Measurements from ENCODE around the gene CYTH3.

The CYTH3 gene, protein sequence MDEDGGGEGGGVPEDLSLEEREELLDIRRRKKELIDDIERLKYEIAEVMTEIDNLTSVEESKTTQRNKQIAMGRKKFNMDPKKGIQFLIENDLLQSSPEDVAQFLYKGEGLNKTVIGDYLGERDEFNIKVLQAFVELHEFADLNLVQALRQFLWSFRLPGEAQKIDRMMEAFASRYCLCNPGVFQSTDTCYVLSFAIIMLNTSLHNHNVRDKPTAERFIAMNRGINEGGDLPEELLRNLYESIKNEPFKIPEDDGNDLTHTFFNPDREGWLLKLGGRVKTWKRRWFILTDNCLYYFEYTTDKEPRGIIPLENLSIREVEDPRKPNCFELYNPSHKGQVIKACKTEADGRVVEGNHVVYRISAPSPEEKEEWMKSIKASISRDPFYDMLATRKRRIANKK

GRCh38 chr7:6272481-6273323, at the start of gene CYTH3:
CYTH3 (minus strand) TSS chr7:6272624; CDS start chr7:6272507, 117 bp downstream.
- TF ChIP-seq, protein P1, sequence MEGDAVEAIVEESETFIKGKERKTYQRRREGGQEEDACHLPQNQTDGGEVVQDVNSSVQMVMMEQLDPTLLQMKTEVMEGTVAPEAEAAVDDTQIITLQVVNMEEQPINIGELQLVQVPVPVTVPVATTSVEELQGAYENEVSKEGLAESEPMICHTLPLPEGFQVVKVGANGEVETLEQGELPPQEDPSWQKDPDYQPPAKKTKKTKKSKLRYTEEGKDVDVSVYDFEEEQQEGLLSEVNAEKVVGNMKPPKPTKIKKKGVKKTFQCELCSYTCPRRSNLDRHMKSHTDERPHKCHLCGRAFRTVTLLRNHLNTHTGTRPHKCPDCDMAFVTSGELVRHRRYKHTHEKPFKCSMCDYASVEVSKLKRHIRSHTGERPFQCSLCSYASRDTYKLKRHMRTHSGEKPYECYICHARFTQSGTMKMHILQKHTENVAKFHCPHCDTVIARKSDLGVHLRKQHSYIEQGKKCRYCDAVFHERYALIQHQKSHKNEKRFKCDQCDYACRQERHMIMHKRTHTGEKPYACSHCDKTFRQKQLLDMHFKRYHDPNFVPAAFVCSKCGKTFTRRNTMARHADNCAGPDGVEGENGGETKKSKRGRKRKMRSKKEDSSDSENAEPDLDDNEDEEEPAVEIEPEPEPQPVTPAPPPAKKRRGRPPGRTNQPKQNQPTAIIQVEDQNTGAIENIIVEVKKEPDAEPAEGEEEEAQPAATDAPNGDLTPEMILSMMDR (IDR thresholded peaks at IDR 0.05; ENCODE audit: control insufficient read depth, extremely low read depth, insufficient read depth): no peak
- DNase-seq (ENCODE audit: low read depth): no peak
- peak within 1 kb of the TSS; percentile 89 for H3K4me3 ChIP-seq (ENCODE audit: low read depth, low read length)

- DNase-seq (ENCODE audit: low read depth): no peak
- no peak overlapping the region for H3K4me3 ChIP-seq (ENCODE audit: low read depth, low read length)
- TF ChIP-seq, protein P1 (IDR thresholded peaks at IDR 0.05; ENCODE audit: control insufficient read depth, extremely low read depth, insufficient read depth): no peak
Observed at GRCh38 chr7:6320791-6321190, 48.4 kb upstream of the CYTH3 start.

GRCh38 chr7:6317797-6318438, 45.5 kb upstream of the CYTH3 start:
- no peak for DNase-seq (ENCODE audit: low read depth)
- TF ChIP-seq, protein P1 (IDR thresholded peaks at IDR 0.05; ENCODE audit: control insufficient read depth, extremely low read depth, insufficient read depth): no peak
- H3K4me3 ChIP-seq (ENCODE audit: low read depth, low read length): no peak overlapping the region

GRCh38 chr7:6316226-6316625, 43.8 kb upstream of the CYTH3 start:
- TF ChIP-seq, protein P1 (IDR thresholded peaks at IDR 0.05; ENCODE audit: control insufficient read depth, extremely low read depth, insufficient read depth): no peak
- H3K4me3 ChIP-seq (ENCODE audit: low read depth, low read length): no peak overlapping the region
- DNase-seq (ENCODE audit: low read depth): no peak

DNA sequence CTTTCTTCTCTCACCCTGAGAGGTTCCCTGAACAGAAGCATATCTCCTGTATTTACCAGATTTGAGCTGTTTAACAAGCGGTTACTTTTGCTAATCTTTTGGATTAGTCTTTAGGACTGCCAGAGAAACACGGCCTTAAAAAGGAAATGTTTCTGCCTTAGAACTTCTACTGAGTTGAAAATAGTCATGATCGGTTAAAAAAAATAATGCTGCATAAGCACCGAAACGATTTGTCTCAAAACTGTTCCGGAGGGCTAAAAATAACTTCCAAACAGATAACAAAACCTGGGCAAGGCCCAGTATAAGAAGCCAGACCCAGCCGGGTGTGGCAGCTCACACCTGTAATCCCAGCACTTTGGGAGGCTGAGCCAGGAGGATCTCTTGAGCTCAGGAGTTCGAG, 43.3 kb upstream of the CYTH3 start:
- no peak for DNase-seq (ENCODE audit: low read depth)
- TF ChIP-seq, protein P1 (IDR thresholded peaks at IDR 0.05; ENCODE audit: control insufficient read depth, extremely low read depth, insufficient read depth): no peak
- H3K4me3 ChIP-seq (ENCODE audit: low read depth, low read length): no peak overlapping the region

DNA sequence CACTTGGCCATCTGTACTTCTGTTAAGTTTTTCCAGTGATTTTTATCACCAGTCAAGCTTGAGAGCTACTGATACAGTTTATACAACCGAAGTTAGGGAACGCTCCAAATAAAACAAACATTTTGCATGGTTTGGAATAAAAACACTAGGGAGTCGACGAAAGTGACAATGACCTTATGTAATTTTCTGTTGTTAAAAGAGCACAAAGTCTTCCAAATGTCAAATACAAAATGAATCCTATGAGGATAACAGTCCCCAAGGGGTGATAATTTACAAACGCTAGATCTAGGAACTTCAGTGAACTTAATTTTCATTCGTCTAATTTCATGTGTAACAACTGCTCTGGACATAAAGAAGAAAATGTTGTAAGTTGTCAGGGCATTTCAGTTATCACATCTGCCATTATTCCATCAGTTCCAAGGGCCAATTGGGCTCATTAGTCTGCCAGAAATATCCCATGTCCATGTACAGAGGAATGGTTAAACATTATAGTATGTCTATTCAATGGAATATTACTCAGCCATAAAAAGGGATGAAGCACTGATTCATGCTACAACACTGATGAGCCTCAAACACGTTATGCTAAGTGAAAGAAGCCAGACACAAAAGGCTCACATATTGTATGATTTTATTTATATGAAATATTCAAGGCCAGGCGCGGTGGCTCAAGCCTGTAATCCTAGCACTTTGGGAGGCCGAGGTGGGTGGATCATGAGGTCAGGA, 38.0 kb upstream of the CYTH3 start:
- TF ChIP-seq, protein P1 (IDR thresholded peaks at IDR 0.05; ENCODE audit: control insufficient read depth, extremely low read depth, insufficient read depth): no peak
- no peak for DNase-seq (ENCODE audit: low read depth)
- H3K4me3 ChIP-seq (ENCODE audit: low read depth, low read length): no peak overlapping the region

Data from LNCaP clone FGC (cell line).